ENCODE data around the gene SH3PXD2A.

Gene SH3PXD2A

DNA sequence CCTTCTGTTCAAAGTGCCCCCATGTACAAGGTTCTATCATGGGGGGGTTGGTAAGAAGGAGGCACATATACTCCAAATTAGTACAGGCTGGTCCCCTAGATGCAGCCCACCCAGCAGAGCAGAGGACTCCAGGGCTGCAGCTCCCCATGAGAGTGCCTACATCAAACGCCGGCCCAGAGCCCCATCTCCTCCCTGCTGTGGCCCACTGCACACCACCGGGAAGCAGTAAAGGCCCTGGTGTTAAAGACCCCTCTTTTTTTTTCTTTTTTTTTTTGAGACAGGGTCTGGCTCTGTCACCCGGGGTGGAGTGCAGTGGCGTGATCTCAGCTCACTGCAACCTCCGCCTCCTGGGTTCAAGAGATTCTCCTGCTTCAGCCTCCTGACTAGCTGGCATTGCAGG is 47.4 kb downstream of the SH3PXD2A start:
- DNase-seq, result no peak

DNA sequence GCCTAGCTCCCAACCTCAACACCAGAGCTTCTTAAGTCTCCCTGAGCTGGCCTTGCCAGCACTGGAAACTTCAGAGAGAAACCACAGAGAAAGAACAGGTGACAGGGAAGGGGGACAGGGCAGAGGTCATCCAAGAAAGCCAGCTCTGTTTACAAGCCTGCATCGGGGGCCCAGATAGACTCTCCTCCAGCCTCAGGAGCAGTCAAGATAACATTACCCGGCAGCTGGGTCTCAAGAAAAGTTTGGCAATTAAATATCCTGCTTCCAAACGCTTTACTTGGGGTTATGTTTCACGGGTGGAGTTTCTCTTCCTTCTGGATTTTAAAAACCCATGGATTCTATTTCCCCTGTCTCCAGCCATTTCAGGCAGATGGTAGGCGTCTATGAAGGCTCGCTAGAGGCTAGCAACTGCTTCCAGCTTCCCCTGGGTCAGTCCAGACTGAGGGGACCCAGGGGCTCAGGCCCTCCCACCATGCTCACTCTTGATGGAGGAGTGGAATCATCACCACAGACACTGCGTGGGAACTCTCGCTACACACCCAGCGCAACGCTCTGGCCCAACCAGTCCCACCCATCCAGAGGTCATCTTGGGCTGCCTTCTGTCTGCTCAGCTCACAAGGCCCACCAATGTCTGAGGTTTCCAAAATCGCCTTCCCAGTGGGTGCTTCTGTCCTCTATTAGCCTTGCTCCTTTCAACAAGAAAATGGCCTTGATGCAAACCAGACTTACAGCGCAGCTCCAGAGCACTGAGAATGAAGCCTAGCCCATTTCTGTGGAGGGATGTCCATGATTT is 48.8 kb downstream of the SH3PXD2A start:
- no peak for DNase-seq

DNA sequence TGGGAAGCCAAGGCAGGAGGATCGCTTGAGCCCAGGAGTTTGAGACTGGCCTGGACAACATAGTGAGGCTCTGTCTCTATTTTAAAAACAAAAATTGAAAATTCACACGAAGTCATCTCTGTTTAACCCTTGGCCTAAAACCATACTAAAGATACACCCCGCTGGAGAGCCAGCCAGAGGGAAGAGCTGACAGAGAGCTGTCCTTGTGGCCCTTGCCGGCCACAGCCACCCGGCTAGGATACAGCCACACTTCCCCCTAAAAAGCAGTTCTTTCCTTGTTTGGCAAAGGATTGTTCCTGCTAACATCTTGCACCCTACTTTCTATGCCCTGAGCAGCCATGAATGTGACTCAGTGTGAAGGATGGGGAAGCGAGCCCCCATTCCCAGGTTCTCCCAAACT is 49.6 kb downstream of the SH3PXD2A start:
- DNase-seq, result no peak

DNA sequence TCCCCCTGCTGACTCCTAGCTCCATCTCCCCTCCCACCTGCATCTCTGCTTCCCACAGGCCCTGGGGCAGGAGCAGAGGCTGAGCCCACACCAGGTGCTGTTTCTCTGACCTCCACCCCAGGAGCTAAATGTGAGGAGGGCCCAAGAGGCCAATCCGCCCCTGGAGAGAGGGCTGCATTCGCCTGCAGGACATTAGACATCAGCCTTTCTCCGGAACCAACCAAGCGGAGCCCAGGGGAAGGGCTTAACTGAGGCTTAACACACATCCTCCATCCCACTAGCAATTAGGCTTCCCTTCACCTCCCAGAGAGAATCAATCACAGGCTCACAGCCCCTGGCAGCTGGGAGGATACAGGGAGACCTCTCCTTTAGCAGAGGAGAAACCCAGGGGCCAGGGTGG is 50.5 kb downstream of the SH3PXD2A start:
- DNase-seq, result no peak

DNA sequence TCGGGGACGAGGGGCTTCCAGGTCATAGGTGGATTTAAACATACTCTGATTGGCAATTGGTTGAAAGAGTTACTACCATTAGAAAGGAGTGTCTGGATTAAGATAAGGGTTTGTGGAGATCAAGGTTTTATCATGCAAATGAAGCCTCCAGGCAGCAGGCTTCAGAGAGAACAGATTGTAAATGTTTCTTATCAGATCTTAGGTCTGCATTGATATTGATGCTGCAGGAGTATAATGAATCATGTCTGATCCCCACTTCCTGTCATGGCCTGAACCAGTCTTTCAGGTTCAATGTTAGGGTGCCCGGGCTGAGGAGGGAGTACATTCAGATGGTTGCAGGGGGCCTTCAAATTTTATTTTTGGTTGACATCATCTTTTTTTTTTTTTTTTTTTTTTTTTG is 51.4 kb downstream of the SH3PXD2A start:
- DNase-seq, result peak; percentile 12

DNA sequence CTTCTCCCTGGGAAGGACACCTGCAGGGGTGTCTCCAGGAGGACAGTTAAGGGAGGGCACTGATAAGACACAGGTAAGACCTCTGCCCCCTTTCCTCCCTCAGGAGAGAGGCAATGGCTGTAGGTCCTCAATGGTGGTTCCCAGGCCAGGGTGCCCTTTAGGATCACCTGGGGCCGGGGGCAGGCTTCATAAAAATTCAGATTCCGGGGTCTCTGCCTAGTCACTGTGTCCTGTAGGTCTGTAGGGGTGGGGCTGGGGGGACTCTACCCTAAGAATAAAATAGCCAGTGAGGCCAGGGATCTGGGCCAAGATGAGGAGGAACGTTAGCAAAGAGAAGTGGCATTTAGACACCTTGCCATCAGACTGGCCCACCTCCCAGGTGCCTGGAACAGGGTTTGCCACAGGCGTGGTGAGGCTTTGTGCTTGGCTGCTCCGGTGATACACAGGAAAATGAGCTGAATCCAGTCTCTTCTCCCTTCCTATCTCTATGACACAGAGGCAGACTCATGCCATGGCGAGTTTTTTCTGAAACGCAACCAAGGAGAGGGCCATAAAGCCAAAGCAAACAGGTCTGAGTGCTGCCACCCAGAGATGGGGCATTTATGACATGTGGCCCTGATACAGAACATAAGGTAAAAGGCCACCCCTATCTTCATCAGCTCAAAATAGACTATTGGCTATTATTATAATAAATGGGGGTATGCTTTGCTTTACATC is 52.6 kb downstream of the SH3PXD2A start:
- DNase-seq, result no peak

DNA sequence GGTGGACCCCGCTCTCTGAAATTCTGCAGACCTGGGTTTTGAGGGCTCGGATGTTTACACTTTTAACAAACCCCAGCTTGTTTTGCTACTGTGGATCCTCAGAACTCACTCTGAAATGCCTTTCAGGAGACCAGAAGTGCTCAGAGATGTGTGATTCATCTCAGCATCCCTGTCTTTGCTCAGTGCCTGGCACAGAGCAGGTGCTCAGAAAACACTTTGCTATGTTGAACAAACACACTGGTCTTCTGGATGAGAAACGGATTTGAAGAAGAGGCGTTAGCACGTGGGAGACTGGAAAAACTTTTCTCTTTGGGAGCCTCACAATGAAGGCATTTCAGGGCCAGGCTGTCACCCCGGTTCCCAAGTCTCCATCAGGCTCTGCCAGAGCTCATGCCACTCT is 53.3 kb downstream of the SH3PXD2A start:
- DNase-seq, result no peak

DNA sequence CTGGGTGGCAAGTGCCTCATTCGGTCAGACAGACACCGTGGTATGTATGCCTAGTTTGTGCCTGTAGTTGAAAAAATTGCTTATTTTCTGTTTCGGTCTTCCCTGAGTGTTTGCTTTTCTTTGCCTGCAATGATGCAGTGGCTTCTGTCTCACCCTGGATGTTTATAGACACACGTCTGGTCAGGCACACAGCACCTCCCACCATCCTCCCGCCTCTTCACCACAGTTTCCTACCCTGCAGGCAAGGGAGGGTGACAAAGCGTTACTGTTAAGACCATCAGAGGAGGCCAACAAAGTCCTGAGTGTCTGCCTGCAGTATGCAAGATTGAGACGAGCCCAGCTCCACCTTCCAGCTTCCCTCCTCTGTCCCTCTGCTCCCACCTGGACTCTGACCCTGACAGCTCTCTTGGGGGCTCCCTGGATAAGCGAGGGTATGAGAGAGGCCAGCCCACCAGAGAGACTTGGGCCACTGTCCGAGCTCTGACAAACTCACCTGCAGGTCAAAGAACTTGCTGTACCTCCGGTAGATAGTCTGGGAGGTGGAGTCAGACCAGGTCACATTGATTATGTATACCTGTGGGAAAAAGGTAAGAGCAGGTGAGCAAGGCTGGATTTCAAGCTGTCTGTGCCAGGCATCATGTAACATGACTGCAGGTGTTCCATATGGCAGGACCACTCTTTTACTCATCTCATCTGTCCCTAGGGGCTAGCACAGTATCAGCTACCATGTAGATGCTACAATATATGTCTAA is 54.4 kb downstream of the SH3PXD2A start:
- DNase-seq, result peak; percentile 36

DNA sequence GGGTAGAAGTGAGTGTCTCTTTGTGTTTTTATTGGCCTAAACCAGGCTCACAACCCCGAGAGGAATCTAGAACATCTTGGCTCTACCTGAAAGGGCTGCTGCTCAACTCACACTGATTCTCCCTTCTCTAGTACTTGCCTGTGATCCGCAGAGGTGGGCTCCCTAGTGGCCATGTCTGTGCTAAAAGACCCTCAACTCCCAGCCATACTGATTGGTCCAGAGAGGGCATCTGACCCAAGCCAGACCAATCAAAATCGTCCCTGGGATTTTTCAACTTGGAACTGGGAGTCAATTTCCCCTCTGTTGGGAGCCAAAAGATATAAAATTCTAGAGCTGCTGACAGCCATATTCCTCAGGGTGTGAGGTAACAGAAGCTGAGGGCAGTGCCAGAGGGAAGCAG is 55.3 kb downstream of the SH3PXD2A start:
- DNase-seq, result no peak

DNA sequence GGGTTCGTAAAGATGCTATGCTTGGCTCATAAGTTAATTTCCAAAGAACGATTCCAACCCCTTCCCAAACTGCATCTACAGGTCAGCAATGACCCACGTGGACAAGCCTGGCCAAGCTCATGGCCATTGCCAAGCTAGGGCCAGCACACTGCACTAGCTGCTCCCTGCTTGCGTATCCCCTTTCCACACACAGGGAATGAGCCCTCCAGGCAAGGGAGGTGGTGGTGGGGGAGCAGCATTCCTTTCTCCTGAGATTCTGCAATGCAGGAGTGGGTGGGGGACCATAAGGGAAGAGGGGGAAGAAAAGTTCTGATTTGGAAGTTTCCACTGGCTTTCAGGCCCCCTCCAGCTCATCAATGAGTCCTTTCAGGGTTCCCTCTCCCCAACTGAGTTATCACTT is 56.0 kb downstream of the SH3PXD2A start:
- DNase-seq, result no peak

DNA sequence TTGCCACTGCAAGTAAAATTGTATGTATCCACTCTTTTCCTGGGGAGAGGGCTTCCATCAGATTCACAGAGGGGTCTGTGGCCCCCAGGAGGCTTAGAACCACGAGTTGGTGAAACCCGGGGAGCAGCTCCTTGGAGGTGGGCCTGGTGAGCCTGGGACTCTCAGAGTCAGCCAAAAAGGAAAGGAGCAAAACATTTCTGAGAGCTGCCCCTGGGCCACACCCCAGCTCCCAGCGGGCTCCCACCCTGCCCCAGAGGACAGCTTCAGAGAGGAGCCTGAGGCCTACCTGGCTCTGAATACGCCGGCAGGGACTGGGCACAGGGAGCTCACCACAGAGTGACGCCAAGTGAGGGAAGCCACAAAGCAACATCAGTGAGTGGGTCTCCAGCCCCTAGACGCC is 56.9 kb downstream of the SH3PXD2A start:
- DNase-seq, result no peak

DNA sequence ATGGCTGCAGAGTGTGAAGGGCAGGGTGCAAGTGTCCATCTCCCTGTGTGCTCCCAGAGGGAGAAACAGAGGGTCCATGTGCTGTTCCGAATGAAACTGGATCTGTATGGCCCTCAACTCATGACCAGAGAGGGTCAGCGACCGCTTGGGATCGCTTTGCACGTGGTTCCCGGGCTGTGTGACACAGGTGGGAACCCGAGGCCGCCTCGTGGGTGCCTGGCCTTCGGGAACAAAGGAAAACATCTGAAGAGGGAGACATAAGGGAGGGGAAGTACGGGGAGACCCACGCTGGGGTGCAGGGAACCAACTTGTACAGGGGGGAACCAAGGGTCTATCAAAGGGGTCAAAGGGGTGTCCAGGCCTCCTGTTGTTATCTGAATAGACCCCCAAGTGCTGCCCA is 57.5 kb downstream of the SH3PXD2A start:
- no peak for DNase-seq

DNA sequence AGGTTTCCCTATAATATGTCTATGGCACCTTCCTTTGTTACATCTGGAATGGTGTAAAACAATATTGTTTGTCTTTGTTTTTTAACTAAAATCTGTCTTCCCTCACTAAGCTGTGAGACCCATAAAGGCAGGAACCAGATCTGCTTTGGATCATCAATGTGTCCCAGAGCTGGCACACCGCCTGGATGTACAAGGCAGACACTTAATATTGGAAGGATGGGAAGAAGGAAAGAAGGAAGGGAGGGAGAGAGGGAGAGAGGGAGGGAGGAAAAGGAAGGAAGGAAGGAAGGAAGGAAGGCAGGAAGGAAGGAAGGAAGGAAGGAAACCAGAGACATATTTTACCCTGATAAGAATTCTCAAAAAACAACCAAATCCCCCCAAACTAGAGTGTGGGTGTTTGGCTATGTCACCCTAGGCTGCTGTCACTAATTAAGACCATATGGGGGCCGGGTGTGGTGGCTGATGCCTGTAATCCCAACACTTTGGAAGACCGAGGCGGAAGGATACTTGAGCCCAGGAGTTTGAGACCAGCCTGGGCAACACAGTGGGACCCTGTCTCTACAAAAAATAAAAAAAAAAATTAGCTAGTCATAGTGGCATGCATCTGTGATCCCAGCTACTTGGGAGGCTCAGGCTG is 59.6 kb downstream of the SH3PXD2A start:
- no peak for DNase-seq

DNA sequence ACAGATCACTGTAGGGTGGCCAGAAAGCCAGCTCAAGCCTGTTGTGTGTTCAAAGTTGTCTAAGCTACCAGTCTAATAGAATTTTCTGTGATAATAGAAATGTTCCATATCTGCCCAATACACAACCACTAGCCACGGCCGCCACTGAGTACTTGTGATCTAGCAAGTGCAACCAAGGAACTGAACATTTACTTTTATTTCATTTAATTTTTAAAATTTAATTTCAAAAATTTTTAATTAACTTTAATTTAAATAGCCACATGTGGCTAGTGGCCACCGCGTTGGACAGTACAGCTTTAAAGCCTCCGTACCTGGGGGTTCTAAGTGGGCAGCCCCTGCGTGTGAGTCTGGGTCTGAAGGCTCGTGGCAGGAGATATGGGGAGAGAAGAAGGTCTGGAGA is 60.4 kb downstream of the SH3PXD2A start:
- no peak for DNase-seq

DNA sequence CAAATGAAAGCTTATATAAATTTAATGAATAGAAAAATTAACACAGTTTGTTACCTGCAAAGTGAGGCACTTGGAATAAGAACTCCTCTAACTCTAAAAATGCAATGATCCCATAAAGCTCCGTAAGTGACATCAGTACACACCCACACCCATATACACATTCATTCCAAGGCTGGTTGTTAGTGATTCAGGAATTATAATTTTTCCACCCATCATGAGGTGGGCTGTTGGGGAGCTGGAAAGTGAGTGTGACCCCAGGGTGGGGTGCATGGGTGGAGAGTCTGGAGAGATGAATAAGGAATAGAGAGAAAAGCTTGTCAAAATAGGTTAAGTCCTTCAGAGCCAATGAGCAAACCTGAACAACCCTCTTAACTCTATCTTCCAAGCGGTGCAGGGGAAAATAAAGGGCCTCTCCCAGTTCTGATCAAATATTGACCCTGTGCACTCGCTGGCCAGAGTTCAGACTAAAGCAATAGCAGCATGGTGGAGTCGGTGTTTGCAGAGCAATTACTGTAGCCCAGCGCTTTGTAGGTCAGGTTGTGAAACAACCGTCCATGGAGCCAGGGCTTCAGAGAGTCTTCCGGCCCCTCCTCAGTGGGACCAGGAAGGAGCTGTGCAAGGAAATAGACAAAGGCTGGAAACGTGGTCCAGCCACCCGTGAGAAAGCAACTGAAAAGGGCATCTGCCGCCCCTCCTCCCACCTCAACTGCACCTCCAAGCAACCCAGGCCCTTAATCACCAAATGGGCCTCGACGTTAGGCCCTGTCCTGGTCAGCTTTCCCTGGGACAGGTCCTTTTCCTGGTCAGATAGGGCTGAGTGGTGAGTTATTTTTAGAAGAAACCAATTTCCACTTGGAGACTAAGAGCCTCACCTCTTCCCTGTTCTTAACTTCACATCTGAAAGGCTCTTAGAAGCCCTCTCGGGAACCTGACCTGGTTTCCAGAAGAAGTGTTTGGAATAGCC is 61.2 kb downstream of the SH3PXD2A start:
- DNase-seq, result no peak

DNA sequence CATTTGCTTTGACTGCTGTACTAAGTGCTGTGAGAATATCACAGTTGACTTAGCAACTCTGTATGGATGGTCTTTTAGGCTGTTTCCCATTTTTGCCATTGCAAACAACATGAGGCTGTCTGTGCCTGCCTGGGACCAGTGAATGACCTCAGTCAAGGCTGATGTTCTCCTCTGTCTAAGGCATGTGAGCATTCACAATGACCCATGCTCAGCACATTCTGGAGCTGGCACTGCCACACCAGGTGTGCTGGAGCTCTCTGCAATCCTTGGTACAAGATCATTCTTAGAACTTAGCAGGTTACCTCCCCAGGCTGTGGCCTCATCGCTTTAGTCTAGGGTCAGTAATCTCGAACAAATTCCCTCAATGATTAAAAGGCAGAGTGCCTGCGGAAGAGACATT is 61.9 kb downstream of the SH3PXD2A start:
- no peak for DNase-seq

DNA sequence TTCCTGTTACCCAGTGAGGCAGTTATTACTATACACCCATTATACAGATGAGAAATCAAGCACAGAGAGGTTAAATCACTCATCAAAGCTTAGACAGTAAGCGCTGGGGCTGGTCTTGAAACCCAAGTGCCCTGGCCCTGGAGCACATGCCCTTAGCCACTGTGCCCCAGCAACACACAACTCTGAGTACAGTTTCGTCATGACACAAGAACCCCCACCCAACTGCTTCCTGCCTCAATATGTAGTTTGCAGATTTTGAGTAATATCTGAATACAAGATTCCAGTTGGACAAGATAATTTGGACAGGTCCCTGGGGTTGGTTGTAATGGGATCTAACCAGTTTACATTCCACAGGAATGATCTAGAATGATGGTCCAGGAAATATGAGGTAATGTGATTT is 62.8 kb downstream of the SH3PXD2A start:
- DNase-seq, result no peak

DNA sequence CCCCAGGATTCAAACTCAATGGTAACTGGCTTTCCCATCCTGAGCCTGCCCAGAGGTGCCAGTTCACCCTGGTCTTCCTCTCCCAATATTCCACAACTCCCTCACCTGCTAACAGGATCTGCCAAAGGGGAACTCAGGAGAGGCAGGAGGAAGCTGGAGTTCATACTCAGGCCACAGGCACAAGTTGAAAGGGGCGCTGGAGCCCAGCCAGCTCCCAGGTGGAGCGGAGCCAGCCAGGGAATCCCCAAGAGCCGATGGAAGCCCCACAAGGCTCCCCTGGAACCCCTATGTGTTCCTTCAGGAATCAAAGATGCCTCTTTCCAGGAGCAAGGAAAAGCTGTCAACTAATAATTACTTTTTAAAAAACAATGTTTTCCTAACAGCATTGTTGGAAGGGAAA is 63.5 kb downstream of the SH3PXD2A start:
- no peak for DNase-seq

DNA sequence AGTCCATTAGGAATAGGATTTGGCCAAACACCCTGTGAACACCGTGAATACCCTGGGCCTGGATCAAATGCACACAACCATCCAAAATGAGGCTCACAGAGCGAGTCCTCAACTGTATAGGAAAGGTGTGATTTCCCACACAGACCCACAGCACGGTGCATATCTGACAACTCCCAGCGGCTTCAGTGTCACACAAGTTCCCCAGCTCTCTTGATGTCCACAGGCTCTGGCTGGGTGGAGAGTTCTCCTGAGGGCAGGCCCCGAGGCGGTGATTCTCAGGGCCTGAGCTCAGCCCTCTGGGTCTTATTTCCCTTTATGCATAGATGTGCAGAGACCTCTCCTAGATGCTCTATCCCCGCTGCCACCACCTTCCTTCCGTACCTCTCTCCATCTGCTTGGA is 64.1 kb downstream of the SH3PXD2A start:
- no peak for DNase-seq

DNA sequence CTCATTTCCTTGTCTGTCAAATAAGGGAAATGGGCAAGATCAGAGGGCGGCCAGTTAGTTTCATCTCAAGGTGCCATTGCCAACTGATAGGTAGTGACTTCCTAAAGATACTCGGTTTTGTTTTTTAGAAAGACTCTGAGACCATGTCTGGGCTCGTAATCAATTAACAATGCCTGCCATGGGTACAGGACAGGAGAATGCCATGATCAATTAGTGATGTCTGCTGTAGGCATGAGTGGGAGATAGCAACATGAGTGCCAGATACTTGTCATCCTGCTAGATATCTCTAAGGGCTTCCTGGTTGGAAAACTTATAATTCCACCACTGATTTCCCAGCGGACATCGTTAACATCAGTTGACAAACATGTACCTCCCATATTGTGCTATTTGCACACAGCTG is 64.8 kb downstream of the SH3PXD2A start:
- DNase-seq, result no peak

DNA sequence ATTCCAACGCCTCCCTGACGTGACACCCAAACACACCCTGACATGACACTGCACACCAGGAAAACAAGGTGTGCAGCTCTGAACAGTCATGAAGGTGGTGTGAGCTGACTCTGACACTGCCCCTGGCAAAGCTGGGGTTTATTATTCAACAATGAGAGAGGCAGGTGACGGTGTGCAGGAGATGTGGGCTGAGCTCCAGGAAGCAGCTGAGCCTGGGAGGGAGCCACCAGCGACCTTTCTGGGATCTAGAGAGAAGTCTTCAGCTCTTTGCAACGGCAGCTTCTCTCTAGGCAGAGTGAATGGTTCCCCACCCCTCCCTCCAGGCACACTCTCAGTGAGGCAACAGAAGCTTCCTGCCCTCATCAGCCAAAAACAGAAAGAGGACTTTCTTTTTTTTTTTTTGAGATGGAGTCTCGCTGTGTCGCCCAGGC is 65.6 kb downstream of the SH3PXD2A start:
- no peak for DNase-seq

DNA sequence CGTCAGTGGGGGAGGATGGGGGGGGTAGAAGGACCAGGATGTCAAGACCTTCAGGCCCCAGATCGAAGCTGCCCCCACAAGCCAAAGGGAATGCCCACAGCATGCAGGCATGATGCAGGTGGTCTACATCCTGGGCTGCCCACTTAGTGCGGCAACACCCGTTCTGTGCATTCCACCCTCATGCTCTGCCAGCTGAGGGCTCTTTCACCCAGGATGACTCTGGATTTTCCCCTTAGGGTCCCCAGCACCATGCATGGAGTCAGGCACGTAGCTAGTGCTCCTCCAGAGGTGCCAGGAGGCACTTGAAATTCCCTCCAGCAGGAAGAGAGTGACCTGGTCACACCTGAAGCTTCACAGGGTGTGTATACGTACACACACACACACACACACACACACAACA is 66.2 kb downstream of the SH3PXD2A start:
- DNase-seq, result no peak
